Psoas muscle (tissue), 8 donors: ENCODE results near the gene JMJD7. TPM values are rescaled to one million over a fixed set of nuclear protein-coding genes. Genes with fewer than 3 reads are reported as not detected.

Source experiments
- ATAC-seq, 4 donors: fragments of 200-7000 bp; cut with Tn5 transposase; one replicate each; pipeline ENCODE4 v1.9.1; 2020; ENCODE audit warnings: moderate library complexity in 3 of 4, mild to moderate bottlenecking in 2 of 4
- DNase-seq, 2 donors: peaks; one replicate each; pipeline ENCODE4 v3.0.0-alpha.2; 2020
- H3K27ac ChIP-seq: fragments of 200-600 bp; one replicate; pipeline ENCODE4 v1.8.0; 2022
- H3K27me3 ChIP-seq, 3 donors: fragments of 200-600 bp in 1 of 3; one replicate each; pipeline versions ENCODE4 v1.6.1 to v1.8.0; 2013 to 2022; ENCODE audit warnings: low read length in 2 of 3, mild to moderate bottlenecking in 2 of 3, moderate library complexity in 1 of 3; ENCODE audit not compliant: insufficient read depth in 3 of 3
- H3K36me3 ChIP-seq, 2 donors: fragments of 200-600 bp in 1 of 2; one replicate each; pipeline versions ENCODE4 v1.6.1 to v1.8.0; 2013 to 2022; ENCODE audit warnings: low read depth in 1 of 2, mild to moderate bottlenecking in 1 of 2, moderate library complexity in 1 of 2; ENCODE audit not compliant: insufficient read depth in 1 of 2
- H3K4me1 ChIP-seq: fragments of 200-600 bp; one replicate; pipeline ENCODE4 v1.8.0; 2022
- H3K4me3 ChIP-seq: fragments of 200-600 bp; one replicate; pipeline ENCODE4 v1.8.0; 2022; ENCODE audit warnings: mild to moderate bottlenecking
- H3K9me3 ChIP-seq: fragments of 200-600 bp; one replicate; pipeline ENCODE4 v1.8.0; 2022
- CTCF ChIP-seq: fragments of 200-600 bp; IDR thresholded peaks from one replicate; pipeline ENCODE4 v1.8.0; 2022; ENCODE audit warnings: antibody characterized with exemption
- WGBS, 3 donors: extraction: QIAGEN DNeasy Blood & Tissue Kit; methylation state at CpG; one replicate each; pipeline versions ENCODE4 v1.1.6 to v1.1.7; 2013; 5-methylcytosine and 5-hydroxymethylcytosine counted together
- intact Hi-C, 2 donors: fragments of 100-400 bp; cut with DNase I; formaldehyde crosslinking; loops; one replicate each; pipeline versions ENCODE4 v1.11.0 to v1.14.2; 2022
- polyA plus RNA-seq, 3 donors: library from polyadenylated mRNA; stranded (reverse); fragments of 200-250 nt; gene quantifications; one replicate each; pipeline ENCODE4 v1.2.3, GENCODE V29; 2013
- total RNA-seq, 4 donors: library from RNA; stranded (reverse); fragmentation: NEBNext Ultra II Directional in 2 of 4; extraction: Animal tissue kit (Norgen Biotek cat#: 25700) in 2 of 4; gene quantifications; one replicate each; pipeline versions ENCODE4 v1.2.1 to v1.2.4, GENCODE V29; 2021 to 2023
- donor health status: healthy with polysubstance abuse.
- donor health status: DM: no; HTN: no; CAD: no; lungs with moderate emphysema.
- donor health status: Bipolar disorder and iron deficiency.
- donor health status: healthy.
- donor health status: DM: yes; HTN: yes; CAD: no.
- donor health status: DM: no; HTN: no; CAD: no.
- donor health status: DM: no; HTN: no; CAD: no.
- donor health status: DM: yes; HTN: yes; CAD: no.

JMJD7 gene
- total and polyA plus RNA-seq, 7 donors = 4.4 to 8.0 (median 6.4) TPM

GRCh38 chr15:41825145-41825544, 2.7 kb upstream of the JMJD7 start:
- Histone ChIP-seq H3K27me3 (no peaks in the 10 kb centered on the region), H3K36me3 (peaks cover 0 to 58% of the 10 kb centered on the region in 2 donors), H3K9me3 (no peaks in the 10 kb centered on the region), H3K4me3 (no peak overlapping the region), H3K4me1 (peaks cover 16% of the 10 kb centered on the region), H3K27ac (no peak overlapping the region)
- no peak for TF ChIP-seq CTCF
- no peak for DNase-seq
- WGBS, 3 donors = 79 to 89% (median 84%) methylated on average over 10 of the region's 10 CpGs
- ATAC-seq = no peak
- intact Hi-C loops = loop anchor here in 1 of 2 donors (5.0 kb wide), 1 partner anchor 142 kb away; no protein-coding TSS in a partner anchor

GRCh38 chr15:41825572-41826535, 2.0 kb upstream of the JMJD7 start:
- ATAC-seq (no peak), DNase-seq (no peak)
- H3K27me3 ChIP-seq = no peaks in the 10 kb centered on the region
- no peaks in the 10 kb centered on the region for H3K9me3 ChIP-seq
- intact Hi-C loops = loop anchor here in 1 of 2 donors (5.0 kb wide), 1 partner anchor 141 kb away; no protein-coding TSS in a partner anchor
- peaks cover 0 to 52% of the 10 kb centered on the region in 2 donors for H3K36me3 ChIP-seq
- H3K4me3 ChIP-seq = no peak overlapping the region
- WGBS, 3 donors = 74 to 80% (median 78%) methylated on average over 13 of the region's 13 CpGs
- peaks cover 16% of the 10 kb centered on the region for H3K4me1 ChIP-seq
- TF ChIP-seq CTCF = no peak
- no peak overlapping the region for H3K27ac ChIP-seq

- peaks cover 0 to 48% of the 10 kb centered on the region in 2 donors for H3K36me3 ChIP-seq
- no peak for TF ChIP-seq CTCF
- no peaks in the 10 kb centered on the region for H3K27me3 ChIP-seq
- H3K4me3 ChIP-seq = peak overlapping the region; percentile 93
- WGBS, 3 donors = 5 to 6% (median 6%) methylated on average over 33 to 37 of the region's 37 CpGs
- H3K9me3 ChIP-seq = no peaks in the 10 kb centered on the region
- peaks cover 16% of the 10 kb centered on the region for H3K4me1 ChIP-seq
- ATAC-seq (peak; percentile 8 to 25 (median 18)), DNase-seq (no peak)
- intact Hi-C loops = loop anchor here in 1 of 2 donors (5.0 kb wide), 1 partner anchor 140 kb away; no protein-coding TSS in a partner anchor
- no peak overlapping the region for H3K27ac ChIP-seq
These were observed 507 bp upstream of the JMJD7 start for GRCh38 chr15:41827290-41827879.

GRCh38 chr15:41828807-41829141, 882 bp downstream of the JMJD7 start:
- peaks cover 21% of the 10 kb centered on the region for H3K4me1 ChIP-seq
- H3K27ac ChIP-seq = peak overlapping the region; percentile 86
- no peak for TF ChIP-seq CTCF

More at GRCh38 chr15:41828807-41829141, 882 bp downstream of the JMJD7 start:
- WGBS, 3 donors = 8 to 17% (median 12%) methylated on average over 6 of the region's 6 CpGs
- H3K27me3 ChIP-seq = no peaks in the 10 kb centered on the region
- no peaks in the 10 kb centered on the region for H3K9me3 ChIP-seq
- H3K36me3 ChIP-seq = peaks cover 0 to 34% of the 10 kb centered on the region in 2 donors
- no peak for ATAC-seq
- no peak for DNase-seq
- intact Hi-C loops = loop anchor here in 1 of 2 donors (5.0 kb wide), 1 partner anchor 139 kb away; no protein-coding TSS in a partner anchor
- peak overlapping the region; percentile 93 for H3K4me3 ChIP-seq
